GM23338 (cell line): ENCODE results near the gene CCDC6.
"Not testable (repeated sequence)": the region's sequence is repeated elsewhere in the genome, so short reads cannot be mapped to it uniquely, and the experiment has no call there.

Experiments used
- CREB1 ChIP-seq: fragments of 250-450 bp; sonication (Bioruptor Pico); IDR thresholded peaks from 2 replicates; pipeline ENCODE4 v1.5.0; 2020; ENCODE audit warnings: low read depth, mild to moderate bottlenecking, moderate library complexity
- EZH2 ChIP-seq: fragments of 200-600 bp; sonication (generic); IDR thresholded peaks from one replicate; pipeline ENCODE4 v1.8.0; 2017; ENCODE audit warnings: antibody characterized with exemption, mild to moderate bottlenecking, low read depth; ENCODE audit not compliant: unreplicated experiment
- TF ChIP-seq, protein P1 (sequence below), 2 experiments: fragments of 200-600 bp in 1 of 2; sonication (generic) in 1 of 2; conservative IDR thresholded peaks; 2 replicates each; pipeline versions ENCODE4 v1.5.1 to v1.6.1; 2016 to 2017; ENCODE audit warnings: antibody characterized with exemption in 2 of 2, low read depth in 2 of 2, mild to moderate bottlenecking in 2 of 2, moderate library complexity in 1 of 2
- TF ChIP-seq, protein P2 (sequence below): IDR thresholded peaks from 2 replicates; pipeline ENCODE4 v1.6.1; 2016; ENCODE audit warnings: antibody characterized with exemption

DNA sequence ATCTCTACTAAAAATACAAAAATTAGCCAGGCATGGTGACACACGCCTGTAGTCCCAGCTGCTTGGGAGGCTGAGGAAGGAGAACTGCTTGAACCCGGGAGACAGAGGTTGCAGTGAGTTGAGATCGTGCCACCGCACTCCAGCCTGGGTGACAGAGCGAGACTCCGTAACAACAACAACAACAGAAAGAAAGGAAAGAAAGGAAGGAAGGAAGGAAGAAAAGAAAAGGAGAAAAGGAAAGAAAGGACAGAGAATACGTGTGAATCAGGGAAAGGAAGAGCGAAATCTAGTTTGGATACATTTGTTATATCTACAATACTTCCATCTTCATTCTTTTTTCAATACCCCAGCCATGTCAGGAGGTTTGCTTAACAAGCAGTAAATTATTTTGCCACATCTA, 21.5 kb downstream of the CCDC6 start:
- TF ChIP-seq, protein P1, sequence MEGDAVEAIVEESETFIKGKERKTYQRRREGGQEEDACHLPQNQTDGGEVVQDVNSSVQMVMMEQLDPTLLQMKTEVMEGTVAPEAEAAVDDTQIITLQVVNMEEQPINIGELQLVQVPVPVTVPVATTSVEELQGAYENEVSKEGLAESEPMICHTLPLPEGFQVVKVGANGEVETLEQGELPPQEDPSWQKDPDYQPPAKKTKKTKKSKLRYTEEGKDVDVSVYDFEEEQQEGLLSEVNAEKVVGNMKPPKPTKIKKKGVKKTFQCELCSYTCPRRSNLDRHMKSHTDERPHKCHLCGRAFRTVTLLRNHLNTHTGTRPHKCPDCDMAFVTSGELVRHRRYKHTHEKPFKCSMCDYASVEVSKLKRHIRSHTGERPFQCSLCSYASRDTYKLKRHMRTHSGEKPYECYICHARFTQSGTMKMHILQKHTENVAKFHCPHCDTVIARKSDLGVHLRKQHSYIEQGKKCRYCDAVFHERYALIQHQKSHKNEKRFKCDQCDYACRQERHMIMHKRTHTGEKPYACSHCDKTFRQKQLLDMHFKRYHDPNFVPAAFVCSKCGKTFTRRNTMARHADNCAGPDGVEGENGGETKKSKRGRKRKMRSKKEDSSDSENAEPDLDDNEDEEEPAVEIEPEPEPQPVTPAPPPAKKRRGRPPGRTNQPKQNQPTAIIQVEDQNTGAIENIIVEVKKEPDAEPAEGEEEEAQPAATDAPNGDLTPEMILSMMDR (conservative IDR thresholded peaks at IDR 0.05; ENCODE audit: low read depth in 2 of 2) = not testable (repeated sequence)
- not testable (repeated sequence) for TF ChIP-seq CREB1 (CRISPR knock-in tag); EZH2
- TF ChIP-seq, protein P2, sequence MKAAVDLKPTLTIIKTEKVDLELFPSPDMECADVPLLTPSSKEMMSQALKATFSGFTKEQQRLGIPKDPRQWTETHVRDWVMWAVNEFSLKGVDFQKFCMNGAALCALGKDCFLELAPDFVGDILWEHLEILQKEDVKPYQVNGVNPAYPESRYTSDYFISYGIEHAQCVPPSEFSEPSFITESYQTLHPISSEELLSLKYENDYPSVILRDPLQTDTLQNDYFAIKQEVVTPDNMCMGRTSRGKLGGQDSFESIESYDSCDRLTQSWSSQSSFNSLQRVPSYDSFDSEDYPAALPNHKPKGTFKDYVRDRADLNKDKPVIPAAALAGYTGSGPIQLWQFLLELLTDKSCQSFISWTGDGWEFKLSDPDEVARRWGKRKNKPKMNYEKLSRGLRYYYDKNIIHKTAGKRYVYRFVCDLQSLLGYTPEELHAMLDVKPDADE = not testable (repeated sequence)
